DMS114 treated with DMSO at 0.1 percent for 48 hours (cell line): ENCODE data around the gene CYP27A1.

Source experiments
- DNase-seq: peaks from one replicate; lab custom pipeline; 2025; ENCODE audit not compliant: unreplicated experiment; lab: John Stamatoyannopoulos, UW

Gene CYP27A1

DNA sequence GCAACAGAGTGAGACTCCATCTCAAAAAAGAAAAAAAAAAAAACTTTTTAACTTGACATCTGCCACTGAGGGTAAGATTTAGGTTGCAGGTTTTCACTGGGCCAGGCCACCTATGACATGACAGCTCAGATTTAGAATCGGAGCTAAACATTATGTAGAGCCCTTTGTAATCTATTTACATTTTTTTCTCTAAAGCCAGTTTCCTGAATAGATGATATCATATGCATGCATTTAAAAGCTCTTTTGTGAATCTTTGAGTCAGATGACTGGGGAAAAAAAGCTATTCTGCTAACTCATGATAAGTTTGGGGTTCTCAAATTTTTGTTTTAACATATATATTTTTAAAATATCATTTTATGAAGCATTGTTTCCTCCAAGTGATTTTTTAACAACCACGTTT is 28.3 kb downstream of the CYP27A1 start:
- DNase-seq, result no peak

- DNase-seq, result no peak
Observed at GRCh38 chr2:218811382-218811781, 29.4 kb downstream of the CYP27A1 start.

- no peak for DNase-seq
Observed at GRCh38 chr2:218812096-218812815, 30.3 kb downstream of the CYP27A1 start.

DNA sequence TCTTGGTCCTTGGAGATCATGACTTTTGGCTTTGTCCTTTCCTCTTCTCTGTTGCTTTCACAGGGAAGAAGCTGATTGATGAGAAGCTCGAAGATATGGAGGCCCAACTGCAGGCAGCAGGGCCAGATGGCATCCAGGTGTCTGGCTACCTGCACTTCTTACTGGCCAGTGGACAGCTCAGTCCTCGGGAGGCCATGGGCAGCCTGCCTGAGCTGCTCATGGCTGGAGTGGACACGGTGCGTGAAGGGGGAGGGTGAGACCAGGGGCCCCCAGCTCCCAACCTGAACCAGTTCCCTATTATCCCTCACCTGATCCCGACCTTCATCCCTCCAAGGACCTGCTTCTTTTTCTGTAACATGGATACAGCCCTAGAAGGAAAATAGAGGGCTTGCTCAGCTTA is 30.9 kb downstream of the CYP27A1 start:
- DNase-seq, result no peak

- no peak for DNase-seq
Observed at GRCh38 chr2:218813771-218814460, 32.0 kb downstream of the CYP27A1 start.

DNA sequence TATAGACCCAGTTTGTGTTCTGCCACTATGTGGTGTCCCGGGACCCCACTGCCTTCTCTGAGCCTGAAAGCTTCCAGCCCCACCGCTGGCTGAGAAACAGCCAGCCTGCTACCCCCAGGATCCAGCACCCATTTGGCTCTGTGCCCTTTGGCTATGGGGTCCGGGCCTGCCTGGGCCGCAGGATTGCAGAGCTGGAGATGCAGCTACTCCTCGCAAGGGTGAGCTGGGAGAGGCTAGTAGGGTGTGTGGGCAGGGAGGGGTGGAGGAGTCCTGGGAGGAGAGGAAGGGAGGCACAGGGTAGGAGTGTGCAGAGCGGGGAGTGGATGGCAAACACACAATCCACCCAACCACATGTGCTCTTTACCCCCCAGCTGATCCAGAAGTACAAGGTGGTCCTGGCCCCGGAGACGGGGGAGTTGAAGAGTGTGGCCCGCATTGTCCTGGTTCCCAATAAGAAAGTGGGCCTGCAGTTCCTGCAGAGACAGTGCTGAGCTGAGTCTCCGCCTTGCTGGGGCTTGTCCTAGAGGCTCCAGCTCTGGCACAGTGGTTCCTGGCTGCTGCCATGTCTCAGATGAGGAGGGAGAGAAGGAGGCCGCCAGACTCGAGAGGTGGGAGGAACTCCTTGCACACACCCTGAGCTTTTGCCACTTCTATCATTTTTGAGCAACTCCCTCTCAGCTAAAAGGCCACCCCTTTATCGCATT is 32.7 kb downstream of the CYP27A1 start:
- no peak for DNase-seq

DNA sequence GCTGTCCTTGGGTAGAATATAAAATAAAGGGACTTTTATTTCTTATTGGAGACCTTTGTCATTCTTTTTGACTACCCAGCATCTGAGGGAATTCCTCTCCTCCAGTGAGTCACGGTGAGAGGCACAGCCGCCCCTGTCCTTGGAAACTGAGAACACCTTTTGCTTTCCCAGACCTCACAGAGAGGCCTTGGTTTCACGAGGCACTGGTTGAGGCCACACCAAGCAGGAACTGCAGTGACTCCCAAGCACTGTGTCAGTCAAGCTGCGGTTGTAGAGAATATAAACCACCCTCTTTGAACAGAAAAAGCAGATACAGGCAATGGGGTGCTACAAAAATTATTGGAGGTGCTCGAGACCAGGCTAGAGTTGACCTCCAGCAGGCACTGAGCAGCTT is 33.3 kb downstream of the CYP27A1 start:
- DNase-seq, result no peak

GRCh38 chr2:218815649-218816048 is 33.7 kb downstream of the CYP27A1 start:
- DNase-seq, result no peak

DNA sequence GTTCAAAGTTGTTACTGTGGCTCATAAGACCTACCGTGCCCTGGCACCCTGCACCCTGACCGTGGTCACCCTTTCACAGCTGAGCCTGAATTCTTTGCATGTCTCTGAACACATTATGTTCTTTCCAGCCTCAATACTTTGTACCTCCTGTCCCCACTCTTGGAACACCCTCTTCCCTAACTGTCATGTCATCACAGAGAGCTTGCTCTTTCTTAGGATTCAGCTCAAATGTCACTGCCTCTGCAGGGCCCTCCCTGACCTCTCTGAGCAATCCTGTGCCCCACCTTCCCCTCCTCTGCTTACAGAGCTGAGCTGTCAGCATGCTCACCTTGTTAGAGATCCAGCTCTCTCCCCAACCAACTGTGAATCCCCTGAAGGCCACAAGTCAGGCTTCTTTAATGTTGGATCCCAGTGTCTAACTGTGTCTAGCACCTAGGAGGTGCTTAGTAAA is 34.6 kb downstream of the CYP27A1 start:
- DNase-seq, result no peak

- DNase-seq, result no peak
Observed at GRCh38 chr2:218819093-218819492, 37.1 kb downstream of the CYP27A1 start.

DNA sequence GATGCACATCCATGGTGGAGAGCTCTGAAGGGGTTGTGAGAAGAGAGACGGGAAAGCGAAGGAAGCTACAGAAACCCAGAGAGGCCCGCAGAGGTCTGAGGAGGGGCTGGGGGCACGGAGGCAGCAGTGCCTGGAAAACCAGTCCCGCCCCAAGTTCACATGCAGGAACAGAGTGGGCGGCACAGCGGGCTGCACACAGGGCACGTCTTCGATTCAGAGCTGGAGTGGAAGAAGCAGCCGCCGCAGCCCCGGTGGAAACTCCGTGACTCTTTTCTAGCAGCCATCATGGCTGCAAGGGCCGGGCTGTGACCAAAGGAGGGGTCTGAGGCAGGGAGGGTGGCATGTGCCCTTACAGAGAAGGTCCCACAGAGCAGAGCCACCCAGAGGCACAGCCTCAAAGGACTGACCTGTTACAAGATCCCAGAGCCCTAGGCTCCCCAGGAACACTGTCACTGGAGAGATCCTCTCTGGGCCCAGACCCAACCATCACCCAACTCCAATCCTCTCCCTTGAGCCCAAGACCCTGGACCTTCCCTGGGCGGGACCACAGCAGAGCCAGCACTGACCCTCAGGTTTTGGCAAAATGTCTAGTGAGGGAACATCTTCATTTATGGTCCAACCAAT is 38.9 kb downstream of the CYP27A1 start:
- DNase-seq, result no peak

DNA sequence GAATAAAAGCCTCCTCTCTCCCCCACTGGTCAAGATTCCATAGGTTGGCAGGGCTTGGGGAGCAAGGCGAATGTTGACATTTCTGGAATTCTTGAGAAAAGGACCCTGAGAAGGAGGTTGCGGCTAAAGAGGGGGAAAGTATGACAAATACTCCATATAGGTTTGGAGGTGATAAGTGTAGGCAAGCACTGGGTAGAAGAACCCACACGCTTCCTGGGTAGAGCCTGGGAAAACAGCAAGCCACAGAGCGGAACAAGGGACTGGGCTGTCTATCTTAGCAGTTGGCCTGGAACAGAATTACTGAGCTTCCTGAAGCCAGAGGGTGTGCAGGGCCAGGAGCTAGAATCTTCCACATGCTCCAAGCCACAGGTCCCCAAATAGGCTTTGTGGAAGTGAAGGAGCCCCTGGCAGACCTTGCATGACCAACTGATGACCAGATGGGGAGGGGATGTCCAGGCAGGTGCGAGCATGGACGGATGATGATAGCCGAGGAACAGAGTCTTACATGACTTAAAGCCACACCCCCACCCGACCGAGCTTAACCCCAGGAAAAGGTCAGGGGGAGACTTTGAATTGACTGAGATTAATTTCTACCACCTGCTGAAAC is 39.8 kb downstream of the CYP27A1 start:
- DNase-seq, result no peak

DNA sequence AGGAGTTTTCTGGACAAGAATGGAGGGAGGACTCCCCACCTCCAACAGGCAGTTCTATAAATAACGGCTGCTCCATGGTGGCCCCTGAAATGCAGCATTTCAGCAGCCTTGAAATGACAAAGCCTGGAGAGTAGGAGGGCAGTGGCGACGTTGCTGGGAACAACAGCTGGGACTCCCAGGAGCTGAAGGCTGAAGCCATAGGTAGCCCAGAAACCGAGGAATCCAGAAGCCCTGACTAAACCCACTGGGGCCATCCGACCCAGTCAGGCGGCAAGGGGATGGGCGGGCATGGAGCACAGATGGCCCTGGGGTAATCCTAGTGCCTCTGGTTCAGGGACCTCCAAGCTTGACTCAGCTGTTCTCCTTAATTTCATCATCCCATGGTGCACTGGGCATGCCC is 40.7 kb downstream of the CYP27A1 start:
- no peak for DNase-seq

DNA sequence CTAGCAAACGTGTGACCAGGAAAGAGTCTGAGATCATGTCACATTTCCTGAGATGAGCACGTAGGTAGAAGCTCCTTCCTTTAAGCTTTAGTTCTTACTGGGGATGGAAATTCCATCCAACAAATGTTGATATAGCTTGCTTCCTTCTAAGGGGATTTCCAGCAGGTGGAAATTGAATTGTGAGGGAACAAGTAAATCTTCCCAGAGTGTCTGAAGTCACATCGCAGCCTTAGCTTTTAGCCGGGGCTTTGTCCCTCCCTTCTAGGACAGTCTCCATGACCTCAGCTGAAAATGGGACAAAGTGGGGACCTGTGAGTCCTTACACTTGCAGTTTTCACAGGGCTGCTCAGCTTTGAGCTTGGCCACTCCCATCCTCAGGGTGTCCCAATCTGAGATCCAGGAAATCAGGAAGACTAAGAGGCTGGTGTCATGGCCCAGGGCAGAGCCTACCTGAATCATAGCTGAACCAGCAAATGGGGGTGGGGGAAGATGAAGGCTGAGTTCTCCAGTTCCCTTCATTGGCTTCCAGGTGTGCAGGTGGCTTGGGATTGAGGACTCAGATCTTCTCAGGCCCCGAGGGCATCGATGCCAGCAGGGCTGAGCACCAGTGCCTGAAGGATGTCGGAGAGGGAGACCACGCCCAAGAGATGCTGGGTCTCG is 41.4 kb downstream of the CYP27A1 start:
- DNase-seq, result no peak

GRCh38 chr2:218824004-218824403 is 42.1 kb downstream of the CYP27A1 start:
- DNase-seq, result no peak

DNA sequence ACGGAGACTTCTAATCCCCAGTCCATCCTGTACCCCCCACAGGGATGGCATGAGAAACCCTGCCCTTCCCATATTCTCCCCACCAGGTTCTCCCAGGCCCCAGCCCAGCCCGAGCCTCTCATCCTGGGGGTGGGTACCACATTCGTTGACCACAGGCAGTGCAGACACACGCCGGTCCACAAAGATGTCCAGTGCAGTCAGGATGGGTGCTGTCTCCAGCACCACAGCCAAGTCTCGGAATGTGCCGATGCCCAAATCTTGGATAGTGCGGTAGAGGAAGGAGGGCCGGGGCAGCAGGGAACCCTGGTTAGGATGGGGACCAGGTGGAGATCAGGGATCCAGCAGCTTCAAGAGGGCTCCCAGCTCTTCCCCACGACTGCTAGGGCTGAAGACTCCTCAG is 44.8 kb downstream of the CYP27A1 start:
- no peak for DNase-seq

GRCh38 chr2:218827701-218828476 is 45.9 kb downstream of the CYP27A1 start:
- no peak for DNase-seq

GRCh38 chr2:218828477-218828778 is 46.5 kb downstream of the CYP27A1 start:
- no peak for DNase-seq

GRCh38 chr2:218829868-218830451 is 48.0 kb downstream of the CYP27A1 start:
- DNase-seq, result no peak
